ENCODE data around the gene DUSP18.
"Not testable (repeated sequence)": the region's sequence is repeated elsewhere in the genome, so short reads cannot be mapped to it uniquely, and the experiment has no call there.

Gene DUSP18

GRCh38 chr22:30636226-30637077 lies 31.2 kb downstream of the DUSP18 start:
- no peak for DNase-seq

DNA sequence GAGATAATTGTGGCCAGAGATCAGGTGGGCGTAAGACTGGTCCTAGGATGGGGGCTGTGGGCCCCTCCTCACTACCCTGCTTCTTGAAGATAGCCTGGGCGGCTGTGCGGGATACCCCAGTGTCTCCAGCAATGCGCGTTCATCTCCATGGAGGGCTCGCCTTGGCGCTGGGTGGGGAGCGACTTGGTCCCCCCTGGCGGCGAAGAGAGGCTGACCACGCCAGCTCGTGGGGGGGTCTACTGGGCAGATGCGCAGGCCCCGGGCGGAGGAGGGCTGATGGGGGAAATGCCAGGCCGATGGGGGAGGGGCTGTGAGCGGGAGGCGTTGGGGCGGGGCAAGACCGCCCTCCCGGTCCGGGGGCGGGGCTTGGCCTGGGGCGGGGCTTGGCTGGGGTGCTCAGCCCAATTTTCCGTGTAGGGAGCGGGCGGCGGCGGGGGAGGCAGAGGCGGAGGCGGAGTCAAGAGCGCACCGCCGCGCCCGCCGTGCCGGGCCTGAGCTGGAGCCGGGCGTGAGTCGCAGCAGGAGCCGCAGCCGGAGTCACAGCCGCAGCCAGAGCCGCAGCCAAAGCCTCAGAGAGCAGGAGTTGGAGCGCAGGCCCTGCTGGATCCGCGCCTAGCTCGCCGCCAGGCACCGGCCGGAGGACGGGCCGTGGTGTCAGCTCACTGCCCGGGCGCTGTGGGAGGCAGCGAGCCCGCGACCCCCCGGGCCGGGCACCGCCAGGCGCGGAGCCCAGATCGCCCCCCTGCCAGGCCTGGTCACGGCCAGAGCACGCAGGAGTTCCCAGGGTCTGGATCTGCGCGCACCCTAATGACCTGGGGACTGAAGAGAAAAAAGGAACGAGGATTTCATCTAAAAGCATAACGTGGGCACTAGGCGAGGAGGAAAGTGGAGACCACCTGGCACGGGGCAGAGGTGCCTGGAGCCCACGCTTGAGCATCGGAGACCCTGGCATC lies 32.1 kb downstream of the DUSP18 start, which contains the start of gene SLC35E4:
TSS of gene SLC35E4 (plus strand) at position 509 of the 953 bp plus-strand sequence. CDS start 670 bp downstream, outside the sequence.
- peak; percentile 61 for DNase-seq

DNA sequence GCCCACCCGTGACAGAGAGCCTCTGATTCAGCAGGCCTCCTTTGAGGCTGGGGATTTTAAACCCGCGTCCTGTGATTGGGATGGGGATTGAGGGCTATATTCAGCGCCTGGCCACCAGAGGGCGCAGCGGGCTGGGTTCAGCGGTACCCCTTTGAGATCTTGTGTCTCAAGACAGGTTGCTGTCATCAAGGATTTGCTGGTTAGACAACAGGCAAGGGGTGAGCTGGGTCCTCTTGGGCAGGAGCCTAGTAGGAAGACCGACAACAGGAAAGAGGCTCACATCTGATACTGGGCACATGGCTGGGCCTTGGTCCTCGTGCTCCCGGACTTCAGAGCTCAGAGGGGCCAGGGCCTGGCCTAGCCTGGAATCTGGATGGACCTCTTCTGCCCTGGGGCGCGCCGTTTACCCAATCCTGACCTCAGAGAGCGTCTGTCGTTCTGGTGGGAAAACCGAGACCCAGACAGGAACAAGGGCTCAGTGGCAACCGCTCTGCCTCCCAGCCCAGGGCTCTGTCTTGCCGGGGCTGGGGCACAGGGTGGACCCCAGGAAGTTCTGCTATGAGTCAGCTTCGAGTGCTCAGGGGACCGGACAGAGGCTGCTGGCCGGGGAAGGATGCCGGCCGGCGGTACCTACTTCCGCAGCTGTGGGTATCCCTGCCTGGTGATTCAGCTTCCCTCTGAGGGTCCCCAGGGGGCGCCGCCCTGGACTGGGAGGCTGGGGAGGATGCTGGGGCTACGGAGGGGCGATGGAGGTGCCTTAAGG lies 33.0 kb downstream of the DUSP18 start:
- DNase-seq = peak; percentile 13

- not testable (repeated sequence) for DNase-seq
Observed at GRCh38 chr22:30631469-30631868, 36.2 kb downstream of the DUSP18 start.

GRCh38 chr22:30628491-30628890 lies 39.2 kb downstream of the DUSP18 start:
- no peak for DNase-seq

GRCh38 chr22:30627471-30627870 lies 40.2 kb downstream of the DUSP18 start:
- DNase-seq = no peak

DNA sequence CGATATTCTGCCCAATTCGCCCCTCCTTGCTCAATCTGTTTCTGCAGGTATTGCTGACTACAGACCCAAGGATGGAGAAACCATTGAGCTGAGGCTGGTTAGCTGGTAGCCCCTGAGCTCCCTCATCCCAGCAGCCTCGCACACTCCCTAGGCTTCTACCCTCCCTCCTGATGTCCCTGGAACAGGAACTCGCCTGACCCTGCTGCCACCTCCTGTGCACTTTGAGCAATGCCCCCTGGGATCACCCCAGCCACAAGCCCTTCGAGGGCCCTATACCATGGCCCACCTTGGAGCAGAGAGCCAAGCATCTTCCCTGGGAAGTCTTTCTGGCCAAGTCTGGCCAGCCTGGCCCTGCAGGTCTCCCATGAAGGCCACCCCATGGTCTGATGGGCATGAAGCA lies 41.3 kb downstream of the DUSP18 start:
- no peak for DNase-seq

GRCh38 chr22:30619909-30620308 lies 47.8 kb downstream of the DUSP18 start:
- DNase-seq = not testable (repeated sequence)

DNA sequence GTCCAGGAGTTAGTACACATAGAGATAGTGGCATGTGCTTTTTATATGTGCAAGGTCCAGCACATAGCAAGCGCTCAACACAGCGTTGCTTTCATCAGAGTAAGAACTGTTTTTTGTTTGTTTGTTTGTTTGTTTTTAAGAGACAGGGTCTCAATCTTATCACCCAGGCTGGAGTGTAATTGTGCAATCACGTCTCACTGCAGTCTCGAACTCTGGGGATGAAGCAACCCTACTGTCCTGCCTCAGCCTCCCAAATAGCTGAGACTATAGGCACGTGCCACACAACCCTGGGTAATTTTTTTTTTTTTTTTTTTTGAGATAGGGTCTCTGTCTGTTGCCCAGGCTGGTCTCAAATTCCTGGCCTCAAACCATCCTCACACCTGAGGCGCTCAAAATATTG lies 49.9 kb downstream of the DUSP18 start:
- no peak for DNase-seq

- DNase-seq = no peak
Observed at GRCh38 chr22:30615543-30615954, 52.1 kb downstream of the DUSP18 start.

DNA sequence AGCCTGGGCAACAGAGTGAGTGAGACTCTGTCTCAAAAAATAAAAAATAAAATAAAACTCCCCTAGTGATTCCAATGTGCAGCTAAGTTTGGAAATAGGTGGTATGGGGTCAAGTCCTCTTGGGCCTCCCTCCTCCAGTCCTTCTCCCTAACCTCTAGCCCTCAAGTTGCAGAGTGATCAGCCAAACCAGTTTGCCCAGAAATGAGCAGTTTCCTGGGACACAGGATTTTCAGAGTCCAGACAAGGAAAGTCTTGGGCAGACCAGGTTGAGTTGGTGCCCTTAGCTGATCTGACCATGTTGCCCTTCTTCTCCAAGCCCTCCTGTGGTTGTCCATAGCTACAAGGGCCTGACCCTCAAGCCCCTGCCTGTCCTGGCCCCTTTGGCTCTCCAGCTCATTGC lies 52.8 kb downstream of the DUSP18 start:
- DNase-seq = no peak

DNA sequence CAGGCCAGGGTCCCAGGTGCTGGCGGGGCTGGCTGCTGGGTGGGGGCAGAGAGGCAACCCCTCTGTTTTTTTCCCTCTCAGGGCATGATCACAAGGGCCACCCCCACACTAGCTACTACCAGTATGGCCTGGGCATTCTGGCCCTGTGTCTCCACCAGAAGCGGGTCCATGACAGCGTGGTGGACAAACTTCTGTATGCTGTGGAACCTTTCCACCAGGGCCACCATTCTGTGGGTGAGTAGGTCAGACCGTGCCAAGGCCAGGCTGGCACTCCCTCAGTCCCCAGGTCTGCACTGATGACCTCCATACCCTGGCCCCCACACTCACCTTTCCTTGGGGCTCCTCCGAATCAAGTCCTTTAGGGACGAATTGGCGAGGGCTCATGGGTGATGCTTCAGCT lies 53.4 kb downstream of the DUSP18 start:
- no peak for DNase-seq

GRCh38 chr22:30612789-30613188 lies 54.9 kb downstream of the DUSP18 start:
- no peak for DNase-seq

All from NCI-H774 (cell line).